OCI-LY1 (cell line): ENCODE measurements around the gene ADSL.
A peak's percentile ranks its signal among the peaks of the same experiment; 100 is the strongest.

Experiments
- H2AFZ ChIP-seq: fragments of 200-600 bp; sonication (generic), shearing (Covaris generic); 2 replicates; pipeline ENCODE4 v1.6.0; 2014; ENCODE audit warnings: antibody characterized with exemption, mild to moderate bottlenecking, low read length
- H3F3A ChIP-seq: fragments of 200-600 bp; sonication (generic), shearing (Covaris generic); 2 replicates; pipeline ENCODE4 v1.6.0; 2014; ENCODE audit warnings: mild to moderate bottlenecking, antibody characterized with exemption, low read length, moderate library complexity; ENCODE audit not compliant: insufficient read depth
- H3K27ac ChIP-seq: fragments of 200-600 bp; sonication (generic); 2 replicates; pipeline ENCODE4 v1.5.1; 2014; ENCODE audit warnings: low read length, mixed run types, mild to moderate bottlenecking, low read depth; ENCODE audit not compliant: poor library complexity, severe bottlenecking
- H3K27me3 ChIP-seq: fragments of 200-600 bp; sonication (generic); 2 replicates; pipeline ENCODE4 v1.6.0; 2014; ENCODE audit warnings: antibody characterized with exemption, mild to moderate bottlenecking, low read length, moderate library complexity; ENCODE audit not compliant: insufficient read depth
- H3K36me3 ChIP-seq: fragments of 200-600 bp; sonication (generic); 2 replicates; pipeline ENCODE4 v1.6.1; 2014; ENCODE audit warnings: mild to moderate bottlenecking, antibody characterized with exemption, low read length, moderate library complexity, mixed read lengths; ENCODE audit not compliant: insufficient read depth
- H3K4me1 ChIP-seq: fragments of 200-600 bp; sonication (generic); 2 replicates; pipeline ENCODE4 v1.5.1; 2014; ENCODE audit warnings: mild to moderate bottlenecking, low read length, moderate library complexity; ENCODE audit not compliant: insufficient read depth, severe bottlenecking
- H3K4me2 ChIP-seq: fragments of 200-600 bp; sonication (generic), shearing (Covaris generic); 2 replicates; pipeline ENCODE4 v1.6.1; 2014; ENCODE audit warnings: low read length
- H3K4me3 ChIP-seq: fragments of 200-600 bp; sonication (generic); 2 replicates; pipeline ENCODE4 v1.5.1; 2014; ENCODE audit warnings: low read length, low read depth, mild to moderate bottlenecking, mixed read lengths; ENCODE audit not compliant: poor library complexity, severe bottlenecking
- H3K79me2 ChIP-seq: fragments of 200-600 bp; shearing (Covaris generic); 2 replicates; pipeline ENCODE4 v1.6.1; 2016; ENCODE audit warnings: mixed run types, low read length, mixed read lengths; ENCODE audit not compliant: insufficient read depth
- H3K9ac ChIP-seq: fragments of 200-600 bp; sonication (generic), shearing (Covaris generic); 2 replicates; pipeline ENCODE4 v1.6.1; 2014; ENCODE audit warnings: mild to moderate bottlenecking, low read length, mixed read lengths
- H3K9me2 ChIP-seq: fragments of 200-600 bp; sonication (generic), shearing (Covaris generic); 2 replicates; pipeline ENCODE4 v1.6.1; 2014; ENCODE audit warnings: low read depth, mild to moderate bottlenecking, low read length, mixed read lengths
- H3K9me3 ChIP-seq: fragments of 200-600 bp; shearing (Covaris generic); 2 replicates; pipeline ENCODE4 v1.6.1; 2014; ENCODE audit warnings: low read length, mixed read lengths
- H4K20me1 ChIP-seq: fragments of 200-600 bp; sonication (generic), shearing (Covaris generic); 2 replicates; pipeline ENCODE4 v1.6.0; 2016; ENCODE audit warnings: mild to moderate bottlenecking, low read length; ENCODE audit not compliant: insufficient read depth
- EZH2 ChIP-seq: fragments of 200-600 bp; sonication (generic), shearing (Covaris generic); IDR thresholded peaks from 2 replicates; pipeline ENCODE4 v1.8.0; 2017; ENCODE audit warnings: borderline replicate concordance, mixed run types, mild to moderate bottlenecking, antibody characterized with exemption, low read length, moderate library complexity, mixed read lengths
- TF ChIP-seq, protein P1 (sequence below): fragments of 200-600 bp; sonication (generic), shearing (Covaris generic); IDR thresholded peaks from 2 replicates; pipeline ENCODE4 v1.5.1; 2017; ENCODE audit warnings: mild to moderate bottlenecking, antibody characterized with exemption, low read length, moderate library complexity, mixed read lengths

ADSL gene

DNA sequence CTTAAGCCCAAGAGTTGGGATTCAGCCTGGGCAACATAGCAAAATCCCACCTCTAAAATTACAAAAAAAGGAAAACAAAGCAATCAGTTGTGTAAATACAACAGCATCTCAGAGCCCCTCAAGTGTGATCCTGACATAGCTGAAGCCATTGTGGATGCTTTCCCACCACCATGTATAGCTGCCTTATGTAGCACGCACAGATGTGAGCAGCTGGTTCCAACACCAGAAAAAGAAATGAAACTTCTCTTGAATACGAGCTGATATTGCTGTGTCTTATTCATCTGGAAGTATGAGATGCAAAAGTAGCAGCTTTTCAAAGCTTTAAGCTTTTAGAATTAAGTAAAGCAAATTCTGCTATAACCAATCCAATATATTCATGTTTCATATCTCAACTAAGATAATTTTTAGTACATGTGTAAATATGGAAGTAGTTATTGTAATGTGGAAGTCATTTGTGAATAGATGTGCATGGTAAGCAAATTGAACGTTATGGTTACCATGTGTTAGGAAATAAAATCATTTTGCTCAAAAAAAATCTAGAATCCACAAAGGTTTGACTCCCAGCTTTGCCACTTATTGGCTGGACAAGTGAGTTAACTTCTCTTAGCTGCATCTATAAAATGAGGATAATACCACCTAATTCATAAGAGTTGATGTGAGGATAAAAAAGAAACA is 87.3 kb downstream of the ADSL start:
- no peak overlapping the region for H3K4me3 ChIP-seq

DNA sequence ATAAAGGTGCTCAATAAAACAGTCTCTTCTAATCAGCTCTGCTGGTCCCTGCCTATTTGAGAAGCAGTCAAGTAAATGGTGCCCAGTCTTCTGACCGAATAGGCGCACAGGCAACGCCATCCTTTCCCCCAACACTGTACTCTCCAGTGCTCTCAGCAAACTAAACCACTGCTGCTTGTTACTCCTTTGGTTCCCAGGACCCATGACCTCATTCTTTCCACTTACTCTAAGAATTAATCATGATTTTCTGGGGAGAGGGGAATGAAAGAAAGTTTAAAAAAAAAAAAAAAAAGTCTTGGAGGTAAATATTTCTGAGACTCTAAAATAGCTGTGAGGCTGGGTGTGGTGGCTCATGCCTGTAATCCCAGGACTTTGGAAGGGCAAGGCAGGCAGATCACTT is 87.8 kb downstream of the ADSL start:
- peaks cover 14% of the 10 kb centered on the region for H3F3A ChIP-seq
- H2AFZ ChIP-seq, result no peak overlapping the region
- TF ChIP-seq, protein P1, sequence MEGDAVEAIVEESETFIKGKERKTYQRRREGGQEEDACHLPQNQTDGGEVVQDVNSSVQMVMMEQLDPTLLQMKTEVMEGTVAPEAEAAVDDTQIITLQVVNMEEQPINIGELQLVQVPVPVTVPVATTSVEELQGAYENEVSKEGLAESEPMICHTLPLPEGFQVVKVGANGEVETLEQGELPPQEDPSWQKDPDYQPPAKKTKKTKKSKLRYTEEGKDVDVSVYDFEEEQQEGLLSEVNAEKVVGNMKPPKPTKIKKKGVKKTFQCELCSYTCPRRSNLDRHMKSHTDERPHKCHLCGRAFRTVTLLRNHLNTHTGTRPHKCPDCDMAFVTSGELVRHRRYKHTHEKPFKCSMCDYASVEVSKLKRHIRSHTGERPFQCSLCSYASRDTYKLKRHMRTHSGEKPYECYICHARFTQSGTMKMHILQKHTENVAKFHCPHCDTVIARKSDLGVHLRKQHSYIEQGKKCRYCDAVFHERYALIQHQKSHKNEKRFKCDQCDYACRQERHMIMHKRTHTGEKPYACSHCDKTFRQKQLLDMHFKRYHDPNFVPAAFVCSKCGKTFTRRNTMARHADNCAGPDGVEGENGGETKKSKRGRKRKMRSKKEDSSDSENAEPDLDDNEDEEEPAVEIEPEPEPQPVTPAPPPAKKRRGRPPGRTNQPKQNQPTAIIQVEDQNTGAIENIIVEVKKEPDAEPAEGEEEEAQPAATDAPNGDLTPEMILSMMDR, result no peak
- TF ChIP-seq EZH2, result no peak
- no peak overlapping the region for H3K9ac ChIP-seq
- no peaks in the 10 kb centered on the region for H4K20me1 ChIP-seq
- no peak overlapping the region for H3K4me3 ChIP-seq
- 0 out of 2 replicates have a peak, but pooled peaks cover 4% of the 10 kb centered on the region for H3K79me2 ChIP-seq
- H3K27me3 ChIP-seq, result no peaks in the 10 kb centered on the region
- H3K36me3 ChIP-seq, result peaks cover 54% of the 10 kb centered on the region
- peaks cover 42% of the 10 kb centered on the region for H3K4me1 ChIP-seq
- H3K4me2 ChIP-seq, result no peak overlapping the region
- H3K27ac ChIP-seq, result no peak overlapping the region
- H3K9me3 ChIP-seq, result no peaks in the 10 kb centered on the region
- no peaks in the 10 kb centered on the region for H3K9me2 ChIP-seq

More for the DNA sequence above, 87.3 kb downstream of the ADSL start:
- no peaks in the 10 kb centered on the region for H4K20me1 ChIP-seq
- no peaks in the 10 kb centered on the region for H3K9me2 ChIP-seq
- H3K9ac ChIP-seq, result no peak overlapping the region
- H2AFZ ChIP-seq, result no peak overlapping the region
- peaks cover 60% of the 10 kb centered on the region for H3K36me3 ChIP-seq
- H3F3A ChIP-seq, result peaks cover 14% of the 10 kb centered on the region
- H3K4me1 ChIP-seq, result peaks cover 38% of the 10 kb centered on the region
- H3K4me2 ChIP-seq, result no peak overlapping the region
- TF ChIP-seq, protein P1, result no peak
- TF ChIP-seq EZH2, result no peak
- H3K9me3 ChIP-seq, result no peaks in the 10 kb centered on the region
- 0 out of 2 replicates have a peak, but pooled peaks cover 4% of the 10 kb centered on the region for H3K79me2 ChIP-seq
- H3K27me3 ChIP-seq, result no peaks in the 10 kb centered on the region
- no peak overlapping the region for H3K27ac ChIP-seq

DNA sequence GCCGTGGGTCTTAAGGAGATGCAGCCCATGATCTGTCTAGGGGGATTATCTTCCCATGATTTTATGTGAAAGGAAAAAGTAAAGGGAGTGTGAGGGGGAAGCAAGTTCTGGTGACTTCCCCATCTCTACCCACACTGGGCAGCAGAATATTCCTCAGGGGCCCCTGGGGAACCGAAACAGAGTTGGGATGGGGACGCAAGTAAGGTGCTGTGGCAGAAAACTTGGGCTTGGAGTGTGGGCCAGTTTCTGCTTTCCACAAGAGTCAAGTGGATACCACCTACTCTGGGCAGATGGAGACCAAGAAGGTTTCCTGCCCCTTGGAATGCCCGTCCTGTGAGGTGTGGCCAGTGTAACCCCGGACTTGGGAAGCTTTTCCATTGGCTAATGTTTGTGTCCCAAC is 88.4 kb downstream of the ADSL start:
- Histone ChIP-seq H3K4me2 (no peak overlapping the region), H3K9me2 (no peaks in the 10 kb centered on the region), H3K4me1 (peaks cover 42% of the 10 kb centered on the region), H3K79me2 (0 out of 2 replicates have a peak, but pooled peaks cover 4% of the 10 kb centered on the region), H2AFZ (no peak overlapping the region), H3K9ac (no peak overlapping the region), H3K4me3 (no peak overlapping the region), H4K20me1 (no peaks in the 10 kb centered on the region), H3K27me3 (no peaks in the 10 kb centered on the region), H3K36me3 (peaks cover 48% of the 10 kb centered on the region; the same call in 1 of the 2 replicates), H3K27ac (peak overlapping the region; percentile 97), H3K9me3 (no peaks in the 10 kb centered on the region), H3F3A (peaks cover 14% of the 10 kb centered on the region)
- TF ChIP-seq, protein P1, result no peak
